ENCODE measurements around the gene RTN4RL1.

RTN4RL1 gene, protein sequence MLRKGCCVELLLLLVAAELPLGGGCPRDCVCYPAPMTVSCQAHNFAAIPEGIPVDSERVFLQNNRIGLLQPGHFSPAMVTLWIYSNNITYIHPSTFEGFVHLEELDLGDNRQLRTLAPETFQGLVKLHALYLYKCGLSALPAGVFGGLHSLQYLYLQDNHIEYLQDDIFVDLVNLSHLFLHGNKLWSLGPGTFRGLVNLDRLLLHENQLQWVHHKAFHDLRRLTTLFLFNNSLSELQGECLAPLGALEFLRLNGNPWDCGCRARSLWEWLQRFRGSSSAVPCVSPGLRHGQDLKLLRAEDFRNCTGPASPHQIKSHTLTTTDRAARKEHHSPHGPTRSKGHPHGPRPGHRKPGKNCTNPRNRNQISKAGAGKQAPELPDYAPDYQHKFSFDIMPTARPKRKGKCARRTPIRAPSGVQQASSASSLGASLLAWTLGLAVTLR

DNA sequence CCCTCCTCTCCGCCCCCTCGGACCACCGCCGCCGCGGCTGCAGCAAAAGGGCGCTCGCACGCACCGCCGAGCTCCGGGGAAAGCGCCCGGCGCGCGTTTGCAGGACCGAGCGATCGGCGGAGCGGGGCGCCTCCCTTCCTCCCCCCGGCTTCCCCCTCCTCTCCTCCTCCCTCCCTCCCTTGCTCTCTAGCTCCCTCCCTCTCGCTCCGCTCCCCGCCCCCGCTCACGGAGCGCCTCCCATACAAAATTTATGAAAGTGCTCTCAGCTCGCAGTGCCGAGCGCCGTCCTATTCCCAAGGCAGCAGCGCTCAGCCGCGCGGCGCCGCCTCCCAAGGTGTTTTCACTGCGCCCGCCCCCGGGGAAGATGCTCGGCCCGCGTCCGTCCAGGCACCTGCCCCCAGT is at the start of gene RTN4RL1:
Gene RTN4RL1 (minus strand): TSS at position 115 of the 402 bp plus-strand sequence. CDS start 469 bp downstream, outside the sequence.
- peak; percentile 76 for DNase-seq

DNA sequence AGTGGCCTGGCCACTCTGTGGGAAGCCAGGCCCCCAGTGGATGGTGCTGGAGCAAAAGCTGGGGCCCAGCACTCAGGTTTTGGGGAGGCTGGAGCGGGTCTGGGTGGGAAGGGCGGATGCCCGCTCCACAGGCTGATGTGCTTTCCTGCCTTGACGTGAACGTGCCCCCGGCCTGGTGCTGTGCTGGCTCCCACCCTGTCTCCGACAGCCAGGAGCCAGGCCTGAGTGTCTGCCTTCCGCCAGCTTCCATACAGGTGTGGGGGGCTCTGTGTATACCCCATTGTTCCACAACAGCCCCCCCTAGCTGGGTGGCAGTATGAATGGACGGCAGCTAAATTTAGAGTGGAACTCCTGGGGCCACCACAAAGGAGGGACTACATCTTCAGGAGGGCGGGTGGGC is 49.8 kb upstream of the RTN4RL1 start:
- no peak for DNase-seq

DNA sequence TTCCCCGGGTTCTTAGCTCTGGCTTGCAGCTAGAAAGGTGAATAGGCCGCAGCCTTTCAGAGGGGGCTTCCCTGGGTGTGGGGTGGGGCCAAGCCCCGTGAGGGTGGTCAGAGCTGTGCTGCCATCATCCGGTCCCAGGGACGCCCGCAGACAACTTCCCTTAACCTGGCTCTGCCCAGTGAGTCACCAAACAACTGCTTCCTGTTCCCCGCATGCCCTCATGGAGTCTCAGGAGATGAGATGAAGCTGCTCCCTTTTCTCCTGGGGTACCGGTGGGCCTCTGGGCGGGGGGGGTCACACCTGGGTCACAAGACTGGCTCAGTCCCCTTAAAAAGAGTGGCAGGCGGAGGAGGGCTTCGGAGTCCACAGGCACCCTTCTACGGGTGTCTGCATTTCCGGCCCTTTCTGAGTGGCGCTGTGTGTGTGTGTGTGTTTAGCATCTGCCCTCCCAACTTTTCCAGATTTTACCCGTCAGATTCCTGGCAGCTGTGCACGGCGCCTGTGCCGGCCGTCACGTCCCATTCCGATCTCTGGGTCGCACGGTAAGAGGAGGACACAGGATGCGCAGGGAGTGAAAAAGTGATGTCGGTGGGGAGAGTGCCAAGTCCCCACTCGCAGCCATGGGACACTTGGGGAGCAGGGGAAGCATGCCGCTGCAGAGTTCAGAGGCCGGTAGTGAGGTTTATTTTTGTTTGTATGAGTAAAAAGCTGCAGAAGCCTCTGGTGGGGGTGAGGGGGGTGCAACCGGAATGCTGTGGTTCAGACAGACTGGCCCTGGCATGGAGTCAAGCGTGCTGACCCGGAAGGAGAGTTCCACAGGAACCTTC is 46.5 kb upstream of the RTN4RL1 start:
- DNase-seq = no peak

DNA sequence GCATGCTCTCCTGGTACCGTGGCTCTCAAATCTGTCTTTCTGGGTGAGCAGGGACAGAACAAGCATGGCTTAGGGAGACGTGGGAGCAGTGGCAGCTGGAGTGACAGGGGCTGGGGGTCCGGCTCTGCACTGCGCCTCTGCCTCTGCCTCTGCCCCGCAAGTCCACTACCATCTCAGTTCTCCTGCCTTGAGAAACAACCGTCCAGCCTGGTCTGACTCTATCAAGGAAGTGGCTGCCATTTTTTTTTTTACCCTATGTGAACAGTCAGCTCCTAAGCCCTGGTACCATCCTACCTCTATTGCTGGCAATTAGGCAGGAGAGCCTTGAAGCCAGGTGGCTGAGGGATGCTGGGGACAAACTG is 45.9 kb upstream of the RTN4RL1 start:
- DNase-seq = no peak

DNA sequence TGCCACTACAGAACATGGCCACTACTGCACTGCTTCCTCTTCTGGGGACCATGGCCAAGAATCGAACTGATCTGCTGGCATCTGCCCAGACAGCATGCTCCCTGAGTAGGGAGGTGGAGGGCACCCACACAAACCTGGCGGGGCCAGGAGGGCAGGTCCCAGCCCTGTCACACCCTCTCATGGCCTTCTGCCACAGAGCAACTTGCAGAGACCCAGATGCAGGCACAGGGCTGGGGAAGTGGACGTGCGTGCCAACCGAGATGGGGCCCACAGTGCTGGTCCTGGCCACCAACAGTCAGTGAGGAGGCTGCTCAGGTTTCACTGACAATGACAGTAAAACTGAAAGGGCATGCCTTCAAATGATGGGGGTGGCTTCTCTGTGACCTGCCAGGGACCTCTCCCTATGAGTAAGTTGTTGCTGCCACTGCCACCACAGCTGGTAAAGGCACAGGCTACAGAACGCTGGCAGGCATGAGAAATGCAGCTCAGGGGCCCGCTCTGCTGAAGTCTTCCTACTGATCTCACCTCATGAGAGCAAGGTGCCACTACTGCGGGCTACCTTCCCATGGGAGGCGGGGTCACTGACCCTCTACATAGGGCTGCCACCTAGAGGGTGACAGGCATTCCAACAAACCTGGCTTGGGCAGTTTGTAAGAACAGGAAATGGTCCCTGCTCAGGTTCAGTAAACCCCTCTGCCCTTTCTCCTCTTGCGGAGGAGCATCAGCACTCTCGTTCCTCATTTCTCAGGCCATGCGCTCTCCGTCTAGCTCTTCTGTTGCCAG is 45.3 kb upstream of the RTN4RL1 start:
- no peak for DNase-seq

DNA sequence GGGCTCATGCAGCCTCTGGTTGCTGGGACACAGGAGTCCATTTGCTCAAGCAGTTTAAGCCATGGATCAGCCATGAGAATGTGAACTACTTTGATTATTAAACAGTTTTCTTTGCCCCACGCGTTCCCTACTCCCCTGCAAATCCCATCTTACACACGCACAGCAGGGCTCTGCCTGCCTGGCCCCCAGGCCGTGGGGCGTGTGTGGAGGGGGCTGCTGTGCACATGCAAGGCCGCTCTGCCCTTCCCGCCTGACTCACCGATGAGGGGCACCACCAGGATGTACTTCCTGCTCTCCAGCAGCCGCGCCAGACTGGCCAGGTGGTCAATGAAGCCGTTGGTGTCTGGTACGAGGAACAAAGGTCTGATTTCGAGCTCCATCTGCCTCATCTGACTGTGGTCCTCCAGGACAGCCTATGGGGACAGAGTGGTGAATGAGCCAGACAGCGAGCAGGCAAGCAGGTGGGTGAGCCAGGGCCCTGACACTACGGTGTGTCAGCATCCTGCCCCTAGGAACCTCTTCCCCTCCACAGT is 43.5 kb upstream of the RTN4RL1 start:
- DNase-seq = no peak

DNA sequence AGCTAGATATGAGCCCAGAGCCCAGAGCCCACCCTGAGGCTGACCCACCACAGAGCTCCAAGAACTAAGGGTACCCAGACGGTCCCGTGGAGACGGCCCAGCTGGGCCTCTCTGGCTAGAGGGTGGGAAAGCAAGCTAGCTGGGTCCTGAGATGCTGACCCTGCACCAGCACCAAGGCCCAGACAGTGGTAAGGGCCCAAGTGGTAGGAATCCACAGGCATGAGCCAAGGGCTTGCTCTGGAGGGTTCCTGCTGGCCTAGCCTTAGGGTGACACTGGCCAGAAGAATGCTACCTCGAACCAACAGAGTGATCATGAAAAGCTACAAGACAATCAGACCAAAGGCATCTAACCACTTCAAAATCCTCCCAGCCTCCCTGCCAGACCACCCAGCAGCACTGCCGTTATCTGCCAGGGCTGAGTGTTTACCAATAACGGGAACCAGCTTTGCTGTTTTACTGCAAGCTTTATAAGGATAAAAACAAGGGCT is 42.9 kb upstream of the RTN4RL1 start:
- no peak for DNase-seq

DNA sequence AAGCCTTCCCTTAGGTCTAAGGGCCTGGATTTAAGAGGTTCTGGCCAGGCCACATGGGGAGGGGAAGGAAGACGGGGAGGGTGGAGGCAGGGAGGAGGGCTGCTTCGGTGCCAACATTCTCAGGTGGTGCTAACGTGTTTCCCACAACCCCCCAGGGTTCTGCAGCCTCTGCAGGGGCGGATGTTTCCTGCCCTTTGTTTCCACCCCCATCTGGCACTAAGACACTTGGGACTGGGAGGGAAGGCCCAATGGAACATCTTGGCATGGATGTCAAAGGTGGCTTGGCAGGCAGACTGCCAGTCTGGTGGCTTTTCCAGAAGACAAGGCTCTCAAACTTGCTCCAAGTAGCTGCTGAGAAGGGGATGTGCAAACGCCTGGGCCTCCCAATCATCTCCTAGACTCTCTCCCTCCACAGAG is 42.5 kb upstream of the RTN4RL1 start:
- DNase-seq = no peak

DNA sequence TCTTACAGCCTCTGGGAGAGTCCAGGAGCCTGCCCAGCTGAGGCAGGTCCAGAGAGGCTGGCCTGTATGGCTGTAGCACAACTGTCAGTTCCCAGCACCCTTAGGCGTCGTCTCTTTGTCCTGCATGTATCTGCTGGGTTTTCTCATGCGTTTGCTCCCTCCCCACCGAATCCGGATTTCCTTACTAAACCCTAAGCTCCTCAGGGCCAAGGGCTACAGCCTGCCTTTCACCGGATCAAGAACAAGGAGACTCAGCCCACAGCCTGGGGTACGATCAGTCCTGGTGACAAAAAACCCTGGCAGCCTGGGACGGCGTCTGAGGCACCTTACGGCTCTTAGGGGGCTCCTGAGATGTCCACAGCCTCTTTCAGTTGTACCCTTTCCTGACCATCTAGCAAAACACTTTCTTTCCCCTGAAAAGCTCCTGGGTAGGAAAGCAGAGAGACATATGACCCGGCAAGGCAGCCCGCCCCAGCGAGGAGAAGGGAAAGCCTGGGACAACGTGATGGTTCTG is 42.0 kb upstream of the RTN4RL1 start:
- no peak for DNase-seq

DNA sequence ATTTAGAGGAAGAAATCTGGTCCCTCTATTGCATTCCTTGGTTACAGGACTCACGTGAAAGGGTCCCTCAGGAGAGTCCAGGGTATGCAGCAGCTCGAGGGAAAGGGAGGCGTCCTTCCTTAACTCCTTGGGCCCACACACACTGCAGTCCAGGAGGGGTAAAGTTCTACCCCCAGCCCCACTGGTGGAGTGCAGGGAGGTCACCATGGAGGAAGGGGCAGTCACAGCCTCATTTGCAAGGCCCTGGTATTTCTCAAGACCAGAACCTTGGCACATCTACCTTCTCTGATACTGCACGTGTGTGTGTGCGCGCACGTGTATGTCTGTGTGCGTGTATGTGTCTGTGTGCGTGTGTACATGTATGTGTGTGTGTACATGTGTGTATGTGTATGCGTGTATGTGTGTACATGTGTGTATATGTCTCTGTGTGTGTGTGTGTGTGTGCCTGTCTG is 40.8 kb upstream of the RTN4RL1 start:
- DNase-seq = no peak

DNA sequence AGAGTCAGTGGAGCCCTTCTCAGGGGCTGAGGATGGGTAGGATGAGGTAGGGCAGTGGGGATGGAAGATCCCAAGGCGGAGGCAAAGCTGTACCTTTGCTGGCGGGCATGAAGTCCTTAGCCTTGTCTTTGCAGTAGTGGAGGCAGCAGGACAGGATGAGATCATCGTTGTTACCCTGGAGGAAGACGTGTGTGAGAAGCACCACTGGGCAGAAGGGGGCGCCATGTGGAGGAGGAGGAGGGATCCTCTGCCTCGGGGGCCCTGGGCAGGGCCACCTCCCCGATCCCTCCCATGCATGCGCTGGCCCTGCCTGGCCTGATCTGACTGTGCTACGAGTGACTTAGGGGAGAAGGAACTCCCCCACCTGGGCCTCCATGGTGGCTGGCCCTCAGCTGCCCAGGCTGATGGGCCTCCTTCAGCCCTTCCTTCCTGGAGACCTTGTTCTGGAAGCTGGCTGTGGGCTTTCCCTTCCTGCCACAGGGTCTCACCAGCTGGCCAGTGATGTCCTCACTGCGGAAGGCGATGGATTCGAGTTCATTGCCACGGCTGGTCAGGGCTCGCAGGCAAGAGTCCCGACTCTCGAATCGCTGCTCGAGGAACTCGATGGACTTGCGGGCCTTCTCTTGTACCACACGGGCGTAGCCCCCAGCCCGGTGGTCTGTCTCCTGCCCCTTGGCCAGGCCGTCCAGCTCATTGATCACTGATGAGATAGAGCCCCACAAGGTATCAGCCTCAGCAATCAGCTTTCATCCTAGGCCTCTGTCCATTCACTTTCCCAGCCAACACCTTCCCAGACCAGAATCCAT is 40.0 kb upstream of the RTN4RL1 start:
- DNase-seq = peak; percentile 52

DNA sequence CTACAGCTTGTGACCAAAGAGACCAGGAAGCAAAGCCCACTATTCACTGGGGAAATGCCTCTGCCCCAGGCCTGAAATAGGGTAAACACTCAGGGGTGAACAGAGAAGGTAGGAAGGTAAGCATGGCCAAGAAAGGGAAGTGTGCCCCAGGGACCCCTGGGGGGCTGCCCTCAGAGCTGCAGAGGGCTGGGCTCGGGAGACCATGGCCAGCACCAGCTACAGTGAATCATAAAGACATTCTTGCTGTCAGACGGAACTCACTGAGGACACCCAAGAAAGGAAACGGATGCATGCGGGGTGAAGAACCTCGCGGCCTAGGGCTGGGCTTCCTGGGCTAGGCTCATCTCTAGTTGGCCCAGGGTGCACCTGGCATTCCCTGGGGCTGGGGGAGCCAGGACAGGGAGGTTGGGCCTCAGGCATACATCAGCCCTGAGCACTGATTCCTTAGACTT is 39.4 kb upstream of the RTN4RL1 start:
- DNase-seq = no peak

DNA sequence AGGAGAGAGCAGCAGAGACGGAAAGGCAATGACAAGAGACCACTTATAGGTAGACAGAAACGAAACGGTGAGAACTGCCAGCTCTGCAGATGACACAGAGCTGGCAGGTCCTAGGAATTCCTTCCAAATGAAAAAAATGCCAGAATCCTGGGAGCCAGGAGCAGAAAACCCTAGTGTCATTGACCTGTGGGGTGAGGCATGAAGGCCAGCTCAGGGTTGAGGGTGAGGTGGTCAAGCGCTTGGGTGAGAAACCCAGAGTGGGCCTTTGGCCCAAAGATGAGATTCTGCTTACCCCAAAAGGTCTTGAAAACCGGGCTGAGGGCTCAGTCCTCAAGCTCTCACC is 39.0 kb upstream of the RTN4RL1 start:
- no peak for DNase-seq

DNA sequence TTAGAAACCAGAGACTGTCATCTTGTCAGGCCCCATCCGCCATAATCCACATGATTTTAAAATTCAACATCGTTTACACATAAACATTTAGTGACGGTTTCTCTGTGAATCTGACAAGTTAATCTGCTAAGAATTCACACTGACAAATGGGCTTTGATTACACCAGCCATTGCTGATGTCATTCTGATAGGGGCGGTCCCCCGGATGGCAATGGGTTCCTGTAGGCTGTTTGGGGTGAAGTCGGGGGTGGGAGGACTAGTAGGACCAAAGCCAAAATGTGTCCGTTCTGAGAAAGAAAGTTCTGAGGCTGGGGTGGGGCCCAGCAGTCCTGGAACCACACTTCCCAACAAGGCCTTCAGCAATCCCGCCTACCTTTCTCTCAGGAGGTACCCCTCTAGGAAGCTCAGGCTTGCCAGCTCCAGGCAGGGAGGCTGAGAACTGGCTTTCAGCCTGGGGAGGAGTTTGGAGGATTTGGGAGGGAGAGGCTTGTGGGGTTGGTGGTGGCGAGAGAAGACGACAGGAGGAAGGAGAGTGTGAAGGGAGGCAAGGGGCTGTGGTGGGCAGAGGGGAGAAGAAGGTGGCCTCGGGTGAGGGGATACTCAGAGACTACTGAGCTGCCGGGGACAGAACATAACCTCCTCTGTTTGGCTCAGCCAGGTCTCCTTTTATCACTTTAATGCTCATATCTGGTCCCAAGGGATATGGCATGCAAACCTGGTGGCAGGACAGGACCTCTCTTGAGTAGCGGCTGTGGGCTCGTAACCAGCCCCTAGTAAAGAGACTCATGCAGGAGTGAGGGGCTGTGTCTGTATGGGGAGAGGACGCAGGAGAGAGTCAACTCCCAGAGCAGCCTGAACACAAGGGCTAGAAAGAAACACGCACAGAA is 38.4 kb upstream of the RTN4RL1 start:
- DNase-seq = no peak

DNA sequence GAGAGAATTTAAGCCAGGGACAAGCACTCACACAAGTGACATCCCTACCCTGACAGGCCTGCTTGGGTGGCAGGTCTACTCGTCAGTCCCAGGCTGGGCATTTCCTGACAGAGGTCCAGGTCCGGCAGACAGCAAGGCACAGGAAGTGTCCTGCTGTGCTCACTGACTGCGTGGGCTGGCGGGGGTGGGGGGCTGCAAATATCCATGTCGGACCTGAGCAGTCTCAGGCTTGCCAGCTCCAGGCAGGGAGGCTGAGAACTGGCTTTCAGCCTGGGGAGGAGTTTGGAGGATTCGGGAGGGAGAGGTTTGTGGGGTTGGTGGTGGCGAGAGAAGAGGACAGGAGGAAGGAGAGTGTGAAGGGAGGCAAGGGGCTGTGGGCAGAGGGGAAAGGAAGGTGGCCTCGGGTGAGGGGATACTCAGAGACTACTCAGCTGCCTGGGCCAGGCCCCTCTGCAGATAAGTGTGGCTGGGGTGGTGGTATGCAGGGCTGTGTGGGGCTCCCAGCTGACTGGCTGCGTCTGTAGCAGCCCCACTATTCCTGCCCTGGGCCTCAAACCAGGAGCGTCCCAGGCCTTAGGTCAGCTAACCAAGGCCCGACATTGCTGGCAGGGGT is 37.5 kb upstream of the RTN4RL1 start:
- DNase-seq = no peak

DNA sequence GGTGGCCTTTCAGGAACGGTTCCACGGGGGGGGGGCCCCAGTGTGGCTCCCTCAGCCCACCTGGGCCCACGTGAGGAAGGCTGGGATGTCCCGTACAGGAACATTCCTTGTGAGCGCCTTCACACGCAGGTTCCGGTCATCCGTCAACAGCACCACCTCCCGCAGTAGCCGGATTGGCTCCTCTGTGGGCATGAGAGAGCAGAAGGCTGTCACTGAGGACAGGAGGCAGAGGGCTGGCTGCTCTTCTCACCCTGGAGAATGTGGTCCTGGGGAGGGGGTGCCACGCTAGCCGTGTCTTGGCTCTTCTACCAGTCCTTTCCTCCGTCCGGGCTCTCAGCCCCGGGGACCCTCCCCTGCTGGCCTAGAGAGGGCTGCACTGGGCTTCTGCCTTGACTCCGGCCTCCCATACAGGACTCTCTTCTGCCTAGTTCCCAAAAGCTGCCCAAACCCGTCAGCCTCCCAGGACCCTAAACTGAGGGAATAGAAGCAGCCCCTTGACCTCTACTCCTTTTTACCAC is 36.4 kb upstream of the RTN4RL1 start:
- no peak for DNase-seq

DNA sequence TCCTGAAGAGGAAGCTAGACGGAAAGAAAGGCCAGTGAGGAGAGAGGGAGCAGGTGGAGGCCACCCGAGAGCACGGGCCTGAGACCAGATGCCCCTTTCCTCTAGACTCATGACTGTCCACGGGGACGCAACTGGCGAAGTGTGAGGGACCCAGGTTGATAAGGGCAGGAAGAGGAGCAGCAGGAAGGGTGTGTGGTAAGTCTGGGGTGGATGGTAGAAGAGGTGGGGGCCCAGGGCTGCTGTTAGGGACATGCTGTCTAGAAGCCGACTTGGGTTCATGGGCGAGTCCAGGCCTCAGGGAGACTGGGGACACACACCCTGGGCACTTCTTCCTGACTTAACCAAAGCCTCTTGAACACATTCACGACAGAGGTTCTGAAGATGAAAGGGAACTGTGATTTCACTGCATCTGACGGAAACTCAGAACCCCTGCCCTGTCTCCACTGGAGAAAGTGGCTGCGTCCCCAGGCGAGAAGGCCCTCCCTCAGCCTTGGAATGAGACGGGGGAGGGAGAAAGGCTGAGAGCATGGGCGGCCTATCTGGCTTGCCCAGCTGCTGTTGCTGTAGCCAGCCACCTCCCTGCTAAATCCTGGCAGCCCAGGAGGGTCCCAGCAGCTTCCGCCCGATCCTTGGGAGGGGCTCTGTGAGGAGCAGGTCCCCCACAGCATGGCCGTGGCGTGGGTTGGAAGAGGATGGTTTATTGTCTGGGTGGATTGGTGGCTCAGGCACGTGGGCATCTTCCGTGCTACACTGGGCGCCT is 35.7 kb upstream of the RTN4RL1 start:
- no peak for DNase-seq

DNA sequence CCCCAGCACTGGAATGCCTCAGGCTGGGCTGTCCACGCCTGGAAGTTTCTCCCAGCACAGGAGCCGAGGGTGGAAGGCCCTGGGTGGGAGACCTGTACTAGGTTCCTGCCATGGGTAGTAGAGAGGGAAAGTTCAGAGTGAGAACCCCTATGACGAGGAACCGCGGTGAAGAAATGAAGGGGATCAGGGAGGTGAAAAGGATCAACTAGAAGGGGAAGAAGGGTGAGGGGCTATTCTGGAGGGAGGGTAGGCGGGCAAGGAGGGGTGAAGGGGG is 35.2 kb upstream of the RTN4RL1 start:
- DNase-seq = no peak

All from activated CD4-positive, alpha-beta T cell treated with anti-CD3 and anti-CD28 coated beads, Interleukin-2, amount 50 U/mL, for 1 hour (primary cell).